ENCODE results near the gene VPS35L.

The VPS35L gene

GRCh38 chr16:19595043-19595767 lies 39.7 kb downstream of the VPS35L start:
- DNase-seq = no peak

- DNase-seq = no peak
Observed at GRCh38 chr16:19598805-19599510, 43.5 kb downstream of the VPS35L start.

- no peak for DNase-seq
Observed at GRCh38 chr16:19599968-19600716, 44.6 kb downstream of the VPS35L start.

- DNase-seq = peak; percentile 61
Observed at GRCh38 chr16:19601083-19601976, 45.8 kb downstream of the VPS35L start.

- DNase-seq = no peak
Observed at GRCh38 chr16:19604911-19605310, 49.4 kb downstream of the VPS35L start.

GRCh38 chr16:19605701-19606100 lies 50.2 kb downstream of the VPS35L start:
- DNase-seq = no peak

- no peak for DNase-seq
Observed at GRCh38 chr16:19607616-19608280, 52.2 kb downstream of the VPS35L start.

GRCh38 chr16:19609359-19609758 lies 53.9 kb downstream of the VPS35L start:
- DNase-seq = no peak

- no peak for DNase-seq
Observed at GRCh38 chr16:19610200-19610599, 54.7 kb downstream of the VPS35L start.

GRCh38 chr16:19613834-19614233 lies 58.3 kb downstream of the VPS35L start:
- DNase-seq = no peak

- DNase-seq = no peak
Observed at GRCh38 chr16:19616241-19616640, 60.7 kb downstream of the VPS35L start.

- DNase-seq = no peak
Observed at GRCh38 chr16:19618876-19619275, 63.4 kb downstream of the VPS35L start.

- no peak for DNase-seq
Observed at GRCh38 chr16:19621445-19621844, 65.9 kb downstream of the VPS35L start.

- DNase-seq = no peak
Observed at GRCh38 chr16:19625039-19625438, 69.5 kb downstream of the VPS35L start.

GRCh38 chr16:19636436-19637267 lies 81.1 kb downstream of the VPS35L start:
- no peak for DNase-seq

GRCh38 chr16:19639986-19640421 lies 84.5 kb downstream of the VPS35L start:
- no peak for DNase-seq

- no peak for DNase-seq
Observed at GRCh38 chr16:19642501-19642900, 87.0 kb downstream of the VPS35L start.

GRCh38 chr16:19644877-19645276 lies 89.4 kb downstream of the VPS35L start:
- no peak for DNase-seq

GRCh38 chr16:19645557-19645981 lies 90.1 kb downstream of the VPS35L start:
- no peak for DNase-seq

- DNase-seq = no peak
Observed at GRCh38 chr16:19649980-19650379, 94.5 kb downstream of the VPS35L start.

- no peak for DNase-seq
Observed at GRCh38 chr16:19654147-19654546, 98.6 kb downstream of the VPS35L start.
